H9 (cell line): Measurements from ENCODE around the gene KCNJ12. TPM values are rescaled to one million over a fixed set of nuclear protein-coding genes. Genes with fewer than 3 reads are reported as not detected.

Experiments
- DNase-seq: peaks from one replicate; pipeline ENCODE4 v3.0.0-alpha.2; 2017
- H2AFZ ChIP-seq: one replicate; pipeline ENCODE4 v1.6.1; 2013; ENCODE audit warnings: mild to moderate bottlenecking, low read length, control low read depth, moderate library complexity
- H2AK5ac ChIP-seq: 2 replicates; pipeline ENCODE4 v1.6.1; 2013; ENCODE audit warnings: low read length, control low read depth, mixed read lengths; ENCODE audit not compliant: insufficient read length
- H2BK120ac ChIP-seq: one replicate; pipeline ENCODE4 v1.6.1; 2013; ENCODE audit warnings: low read depth, mild to moderate bottlenecking, low read length, control low read depth, inconsistent platforms; ENCODE audit not compliant: poor library complexity, severe bottlenecking
- H2BK12ac ChIP-seq: 2 replicates; pipeline ENCODE4 v1.6.1; 2013; ENCODE audit warnings: low read length, control low read depth, mixed read lengths, low read depth; ENCODE audit not compliant: insufficient read length
- H2BK15ac ChIP-seq: 2 replicates; pipeline ENCODE4 v1.6.1; 2013; ENCODE audit warnings: low read depth, low read length, control low read depth
- H2BK20ac ChIP-seq: one replicate; pipeline ENCODE4 v1.6.1; 2013; ENCODE audit warnings: low read depth, mild to moderate bottlenecking, low read length, control low read depth, inconsistent platforms; ENCODE audit not compliant: poor library complexity, severe bottlenecking
- H2BK5ac ChIP-seq: 2 replicates; pipeline ENCODE4 v1.6.1; 2013; ENCODE audit warnings: low read length, control low read depth, mixed read lengths; ENCODE audit not compliant: insufficient read length
- H3K14ac ChIP-seq: 2 replicates; pipeline ENCODE4 v1.6.1; 2013; ENCODE audit warnings: low read length, control low read depth; ENCODE audit not compliant: insufficient read depth
- H3K18ac ChIP-seq: 2 replicates; pipeline ENCODE4 v1.6.1; 2013; ENCODE audit warnings: low read depth, mild to moderate bottlenecking, mixed read lengths, low read length, control low read depth; ENCODE audit not compliant: insufficient read length
- H3K23ac ChIP-seq: 2 replicates; pipeline ENCODE4 v1.6.1; 2013; ENCODE audit warnings: low read length, control low read depth, mixed read lengths, low read depth; ENCODE audit not compliant: insufficient read length
- H3K23me2 ChIP-seq: 2 replicates; pipeline ENCODE4 v1.6.1; 2013; ENCODE audit warnings: low read depth, mild to moderate bottlenecking, mixed read lengths, low read length, control low read depth; ENCODE audit not compliant: insufficient read length, poor library complexity, severe bottlenecking
- H3K27ac ChIP-seq: 2 replicates; pipeline ENCODE4 v1.5.1; 2013; ENCODE audit warnings: low read length, control low read depth, mixed read lengths, low read depth; ENCODE audit not compliant: insufficient read length
- H3K27me3 ChIP-seq: 2 replicates; pipeline ENCODE4 v1.6.1; 2013; ENCODE audit warnings: low read length, control low read depth, inconsistent platforms; ENCODE audit not compliant: insufficient read depth
- H3K4ac ChIP-seq: 2 replicates; pipeline ENCODE4 v1.6.1; 2013; ENCODE audit warnings: low read depth, mild to moderate bottlenecking, control low read depth, inconsistent platforms, low read length, moderate library complexity
- H3K4me1 ChIP-seq: 2 replicates; pipeline ENCODE4 v1.6.1; 2013; ENCODE audit warnings: low read length, control low read depth, inconsistent platforms; ENCODE audit not compliant: insufficient read depth
- H3K4me2 ChIP-seq: 2 replicates; pipeline ENCODE4 v1.6.1; 2013; ENCODE audit warnings: low read length, control low read depth, mixed read lengths; ENCODE audit not compliant: insufficient read length, insufficient read depth
- H3K56ac ChIP-seq: 2 replicates; pipeline ENCODE4 v1.6.1; 2013; ENCODE audit warnings: low read depth, mild to moderate bottlenecking, mixed read lengths, low read length, control low read depth; ENCODE audit not compliant: insufficient read length
- H3K79me1 ChIP-seq: 2 replicates; pipeline ENCODE4 v1.6.1; 2013; ENCODE audit warnings: low read depth, mild to moderate bottlenecking, moderate library complexity, low read length, control low read depth, inconsistent platforms; ENCODE audit not compliant: insufficient read depth, poor library complexity, severe bottlenecking
- H3K79me2 ChIP-seq: 2 replicates; pipeline ENCODE4 v1.6.1; 2013; ENCODE audit warnings: low read length, control low read depth, inconsistent platforms; ENCODE audit not compliant: insufficient read depth
- H3K9ac ChIP-seq: 2 replicates; pipeline ENCODE4 v1.6.1; 2013; ENCODE audit warnings: low read length, control low read depth, mixed read lengths; ENCODE audit not compliant: insufficient read length; ENCODE audit errors: extremely low read depth
- H3K9me3 ChIP-seq: one replicate; pipeline ENCODE4 v1.6.1; 2013; ENCODE audit warnings: low read depth, low read length, inconsistent platforms; ENCODE audit not compliant: control insufficient read depth
- H3T11ph ChIP-seq: one replicate; pipeline ENCODE4 v1.6.1; 2013; ENCODE audit warnings: mild to moderate bottlenecking, low read length, control low read depth, inconsistent platforms
- H4K20me1 ChIP-seq: one replicate; pipeline ENCODE4 v1.6.1; 2013; ENCODE audit not compliant: control insufficient read depth, insufficient read length, insufficient read depth
- H4K5ac ChIP-seq: 2 replicates; pipeline ENCODE4 v1.6.1; 2013; ENCODE audit warnings: low read depth, mild to moderate bottlenecking, mixed read lengths, low read length, control low read depth; ENCODE audit not compliant: insufficient read length
- H4K8ac ChIP-seq: replicated peaks from 2 replicates; pipeline ENCODE4 v1.6.1; 2013; ENCODE audit warnings: low read length, control low read depth, mixed read lengths, low read depth; ENCODE audit not compliant: insufficient read length
- H4K91ac ChIP-seq: 2 replicates; pipeline ENCODE4 v1.6.1; 2013; ENCODE audit warnings: low read depth, mild to moderate bottlenecking, moderate library complexity, mixed read lengths, low read length, control low read depth; ENCODE audit not compliant: insufficient read length
- H3K27ac Mint-ChIP-seq, 3 experiments: 2 replicates in 2 of 3; 3 replicates in 1 of 3; pipeline ENCODE4 v1.8.0; 2020 to 2021; ENCODE audit warnings: mixed read lengths in 3 of 3, mild to moderate bottlenecking in 1 of 3, moderate library complexity in 1 of 3
- H3K27me3 Mint-ChIP-seq: 2 replicates; pipeline ENCODE4 v1.8.0; 2021; ENCODE audit warnings: low read depth, mild to moderate bottlenecking, moderate library complexity, mixed read lengths
- H3K36me3 Mint-ChIP-seq, 3 experiments: 2 replicates in 2 of 3; 3 replicates in 1 of 3; pipeline ENCODE4 v1.8.0; 2020 to 2021; ENCODE audit warnings: low read depth in 3 of 3, mixed read lengths in 3 of 3; ENCODE audit not compliant: insufficient read depth in 1 of 3
- H3K4me1 Mint-ChIP-seq, 2 experiments: 2 replicates each; pipeline ENCODE4 v1.8.0; 2020; ENCODE audit warnings: mixed read lengths in 2 of 2
- H3K4me3 Mint-ChIP-seq, 2 experiments: 2 replicates in 1 of 2; 3 replicates in 1 of 2; pipeline ENCODE4 v1.8.0; 2020 to 2021; ENCODE audit warnings: mild to moderate bottlenecking in 2 of 2, mixed read lengths in 2 of 2, moderate library complexity in 1 of 2
- H3K9me3 Mint-ChIP-seq, 2 experiments: 2 replicates in 1 of 2; 3 replicates in 1 of 2; pipeline ENCODE4 v1.8.0; 2020; ENCODE audit warnings: mild to moderate bottlenecking in 2 of 2, mixed read lengths in 2 of 2, moderate library complexity in 1 of 2
- CTCF ChIP-seq: fragments of 200-600 bp; sonication (generic); conservative IDR thresholded peaks from 3 replicates; pipeline ENCODE4 v1.8.0; 2021; ENCODE audit warnings: antibody characterized with exemption, mild to moderate bottlenecking
- WGBS: extraction: QIAGEN DNeasy Blood & Tissue Kit; methylation state at CpG from one replicate; pipeline ENCODE4 v1.1.7; 2013; ENCODE audit warnings: missing lambda C conversion rate, low lambda C conversion rate, mixed read lengths; ENCODE audit not compliant: insufficient read length; ENCODE audit errors: extremely low coverage; 5-methylcytosine and 5-hydroxymethylcytosine counted together
- total RNA-seq: library from RNA; stranded (reverse); gene quantifications from 2 replicates; pipeline ENCODE4 v1.2.1, GENCODE V29; 2021

The KCNJ12 gene
- total RNA-seq, 1 experiment from 2014 or later, result 0.39 TPM

GRCh38 chr17:21371511-21372081 lies 4.6 kb upstream of the KCNJ12 start:
- Histone ChIP-seq H2AFZ (no peak overlapping the region), H2BK20ac (no peak overlapping the region), H2BK5ac (no peak overlapping the region), H3K23ac (no peak overlapping the region), H3K18ac (no peak overlapping the region), H3K9me3 (no peaks in the 10 kb centered on the region), H2BK120ac (no peak overlapping the region), H2BK15ac (no peak overlapping the region), H3K79me2 (no peaks in the 10 kb centered on the region), H3K27me3 (peaks cover 5% of the 10 kb centered on the region; the same call in 1 of the 2 replicates), H3K9ac (no peak overlapping the region), H3T11ph (no peak overlapping the region), H4K8ac (no peak overlapping the region), H3K4ac (no peak overlapping the region), H4K91ac (no peak overlapping the region), H3K14ac (no peak overlapping the region), H3K27ac (no peak overlapping the region), H2BK12ac (no peak overlapping the region), H4K5ac (no peak overlapping the region), H3K4me2 (no peak overlapping the region), H2AK5ac (no peak overlapping the region), H3K4me1 (no peaks in the 10 kb centered on the region), H3K56ac (no peak overlapping the region), H4K20me1 (no peaks in the 10 kb centered on the region), H3K79me1 (no peaks in the 10 kb centered on the region), H3K23me2 (no peaks in the 10 kb centered on the region)
- Mint-ChIP-seq H3K4me1 (peaks cover 23 to 50% of the 10 kb centered on the region in 2 experiments), H3K36me3 (no peaks in the 10 kb centered on the region), H3K27me3 (peaks cover 51% of the 10 kb centered on the region), H3K9me3 (no peaks in the 10 kb centered on the region; a peak in 1 of 5 replicates), H3K27ac (no peak overlapping the region), H3K4me3 (no peak overlapping the region)
- no peak for TF ChIP-seq CTCF
- WGBS, result no CpG with 5 or more reads among the region's 17 CpGs
- DNase-seq, result no peak
